Stomach smooth muscle (tissue), 2 donors: ENCODE measurements around the gene ABT1.

Experiments
- H3K27ac ChIP-seq: one replicate; pipeline ENCODE4 v1.7.0; 2013; ENCODE audit warnings: mild to moderate bottlenecking, low read length, inconsistent platforms
- H3K27me3 ChIP-seq, 2 donors: one replicate each; pipeline ENCODE4 v1.7.0; 2013; ENCODE audit warnings: low read length in 2 of 2; ENCODE audit not compliant: insufficient read depth in 2 of 2, control insufficient read depth in 1 of 2
- H3K36me3 ChIP-seq, 2 donors: one replicate each; pipeline ENCODE4 v1.7.0; 2013; ENCODE audit warnings: low read length in 2 of 2; ENCODE audit not compliant: control insufficient read depth in 2 of 2, insufficient read depth in 2 of 2
- H3K4me1 ChIP-seq: one replicate; pipeline ENCODE4 v1.7.0; 2013; ENCODE audit warnings: low read length; ENCODE audit not compliant: control insufficient read depth, insufficient read depth
- H3K4me3 ChIP-seq, 2 donors: one replicate each; pipeline ENCODE4 v1.7.0; 2013; ENCODE audit warnings: low read length in 2 of 2
- H3K9ac ChIP-seq, 2 donors: one replicate each; pipeline ENCODE4 v1.7.0; 2013; ENCODE audit warnings: low read length in 2 of 2, mild to moderate bottlenecking in 1 of 2
- H3K9me3 ChIP-seq, 2 donors: one replicate each; pipeline ENCODE4 v1.7.0; 2013; ENCODE audit warnings: low read length in 2 of 2; ENCODE audit not compliant: control insufficient read depth in 2 of 2
- donor health status: healthy.
- donor health status: Pancreatic carcinoma.

ABT1 gene

GRCh38 chr6:26640806-26641205 lies 44.1 kb downstream of the ABT1 start:
- Histone ChIP-seq H3K36me3 (peaks cover 23 to 24% of the 10 kb centered on the region in 2 donors), H3K4me3 (no peak overlapping the region), H3K4me1 (no peaks in the 10 kb centered on the region), H3K27ac (no peak overlapping the region), H3K9me3 (no peaks in the 10 kb centered on the region), H3K9ac (no peak overlapping the region), H3K27me3 (no peaks in the 10 kb centered on the region)

DNA sequence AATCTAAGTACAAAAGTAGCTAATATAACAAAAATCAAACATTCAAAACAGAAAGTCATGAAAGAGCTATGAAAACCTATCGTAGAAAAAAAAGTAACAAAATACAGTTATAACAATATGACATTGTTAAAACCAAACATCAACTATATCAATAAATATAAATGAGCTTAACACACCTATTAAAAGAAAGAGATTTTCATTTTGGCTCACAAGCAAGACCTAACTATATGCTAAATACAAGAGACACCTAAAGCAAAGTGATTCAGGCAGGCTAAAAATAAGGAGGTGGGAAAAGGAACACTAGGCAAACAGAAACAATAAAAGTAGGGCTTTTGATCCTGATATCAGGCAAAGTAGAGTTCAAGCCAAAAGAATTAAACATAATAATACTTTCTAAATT lies 49.3 kb downstream of the ABT1 start:
- H3K27ac ChIP-seq, result no peak overlapping the region
- peaks cover 9 to 15% of the 10 kb centered on the region in 2 donors for H3K36me3 ChIP-seq
- no peak overlapping the region for H3K4me3 ChIP-seq
- no peaks in the 10 kb centered on the region for H3K9me3 ChIP-seq
- no peaks in the 10 kb centered on the region for H3K4me1 ChIP-seq
- no peaks in the 10 kb centered on the region for H3K27me3 ChIP-seq
- H3K9ac ChIP-seq, result no peak overlapping the region
